ENCODE measurements around the gene GTF3A. TPM values are rescaled to one million over a fixed set of nuclear protein-coding genes. Genes with fewer than 3 reads are reported as not detected.

The GTF3A gene
- total RNA-seq, 2 donors from 2014 or later, result 83.2 to 99.9 TPM

DNA sequence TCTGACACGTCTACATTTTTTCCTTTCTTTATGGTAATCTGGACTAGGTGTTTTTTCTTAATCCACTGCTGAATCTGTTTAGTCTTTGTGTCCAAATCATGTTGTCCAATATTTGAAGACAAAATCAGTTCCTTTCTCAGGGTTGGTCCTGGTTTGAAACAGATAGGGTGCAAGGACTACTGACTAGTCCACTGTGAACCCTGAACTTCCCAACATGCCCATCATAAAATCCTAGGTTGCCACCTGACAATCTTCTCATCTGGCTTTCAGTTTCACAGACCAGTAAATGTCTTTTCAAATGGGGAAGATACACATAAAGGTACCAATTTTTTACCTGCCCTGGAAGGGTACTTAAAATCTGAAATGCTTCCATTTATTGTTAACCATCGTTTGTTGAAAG is 12.7 kb downstream of the GTF3A start:
- intact Hi-C loops (cut with DNase I), result no loop called here

GRCh38 chr13:27440408-27440807 is 16.0 kb downstream of the GTF3A start:
- intact Hi-C loops (cut with DNase I), result no loop called here

More for the DNA sequence above, 12.7 kb downstream of the GTF3A start:
- no peak for DNase-seq (ENCODE audit: low spot score)

DNA sequence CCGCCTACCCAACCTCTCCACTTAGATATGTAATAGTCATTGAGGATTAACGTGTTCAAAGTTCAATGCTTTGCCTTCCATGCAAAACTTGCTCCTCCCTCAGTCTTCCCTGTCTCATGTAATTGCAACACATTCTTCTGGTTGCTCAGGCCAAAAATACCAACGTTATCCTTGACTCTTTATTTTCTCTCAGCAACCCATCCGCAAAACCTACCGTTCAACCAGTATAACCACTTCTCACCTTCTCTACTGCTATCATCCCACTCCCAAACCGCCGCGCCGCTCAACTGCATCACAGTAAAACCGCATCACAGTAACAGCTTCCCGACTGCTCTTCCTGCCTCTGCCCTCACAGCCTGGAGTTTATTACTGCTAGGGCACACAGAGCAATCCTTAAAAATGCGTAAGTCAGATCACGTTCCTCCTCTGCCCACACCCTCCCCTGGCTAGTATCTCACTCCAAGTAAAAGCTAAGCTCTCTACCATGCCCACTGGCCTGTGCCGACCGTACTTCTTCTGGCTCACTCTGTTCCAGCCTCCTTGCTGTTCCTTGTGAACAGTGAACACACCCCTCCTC is 17.7 kb downstream of the GTF3A start:
- intact Hi-C loops (cut with DNase I), result no loop called here
- DNase-seq (ENCODE audit: low spot score), result no peak

More at GRCh38 chr13:27440408-27440807, 16.0 kb downstream of the GTF3A start:
- no peak for DNase-seq (ENCODE audit: low spot score)

- intact Hi-C loops (cut with DNase I), result no loop called here
- DNase-seq (ENCODE audit: low spot score), result no peak
These were observed 18.4 kb downstream of the GTF3A start for GRCh38 chr13:27442797-27443196.

- intact Hi-C loops (cut with DNase I), result loop anchor here in 1 of 2 donors (5.0 kb wide), 1 partner anchor 1270 kb away; no protein-coding TSS in a partner anchor
These were observed 22.7 kb downstream of the GTF3A start for GRCh38 chr13:27446986-27447583.

GRCh38 chr13:27448308-27448707 is 23.9 kb downstream of the GTF3A start:
- intact Hi-C loops (cut with DNase I), result loop anchor here in 1 of 2 donors (5.0 kb wide), 1 partner anchor 1271 kb away; no protein-coding TSS in a partner anchor
- DNase-seq (ENCODE audit: low spot score), result no peak

More at GRCh38 chr13:27446986-27447583, 22.7 kb downstream of the GTF3A start:
- DNase-seq (ENCODE audit: low spot score), result no peak

- intact Hi-C loops (cut with DNase I), result loop anchor here in 1 of 2 donors (5.0 kb wide), 1 partner anchor 1272 kb away; no protein-coding TSS in a partner anchor
- DNase-seq (ENCODE audit: low spot score), result no peak
These were observed 24.7 kb downstream of the GTF3A start for GRCh38 chr13:27449081-27449603.

- intact Hi-C loops (cut with DNase I), result loop anchor here (5.0 to 10.0 kb wide), 2 partner anchors 165 to 1273 kb away; no protein-coding TSS in a partner anchor
- DNase-seq (ENCODE audit: low spot score), result peak; percentile 97
These were observed 25.8 kb downstream of the GTF3A start, which contains the start of gene MTIF3 for GRCh38 chr13:27449936-27450828. MTIF3 (minus strand) TSS chr13:27450564; CDS start chr13:27440448, 10,116 bp downstream.

GRCh38 chr13:27450921-27451471 is 26.6 kb downstream of the GTF3A start:
- intact Hi-C loops (cut with DNase I), result loop anchor here in 1 of 2 donors (10.0 kb wide), 1 partner anchor 164 kb away; no protein-coding TSS in a partner anchor
- DNase-seq (ENCODE audit: low spot score), result peak; percentile 81

DNA sequence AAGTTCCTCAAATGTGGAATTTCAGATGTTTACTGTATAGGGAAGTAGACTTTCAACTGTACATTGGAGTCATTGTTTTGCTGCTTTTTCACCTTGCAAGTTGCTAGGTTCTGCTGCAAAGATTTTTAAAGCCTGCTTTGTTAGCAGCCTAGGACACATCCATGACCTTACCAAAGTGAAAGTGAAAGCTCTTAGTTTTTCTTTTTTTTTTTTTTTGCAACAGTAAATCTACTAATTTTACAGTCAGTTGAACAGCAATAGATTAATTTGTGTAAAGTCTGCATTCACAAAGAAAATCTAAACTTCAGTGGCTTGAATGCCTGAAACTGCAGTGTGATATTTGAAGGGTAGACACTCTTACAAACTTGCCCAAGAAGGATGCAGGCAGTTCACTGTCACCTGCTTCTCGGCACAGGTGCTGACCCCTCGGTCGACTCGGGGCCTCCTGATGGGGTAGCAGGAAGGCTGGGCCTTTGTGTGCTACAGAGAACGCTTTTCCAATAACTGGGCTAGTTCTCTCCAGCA is 31.0 kb downstream of the GTF3A start:
- intact Hi-C loops (cut with DNase I), result loop anchor here in 1 of 2 donors (10.0 kb wide), 1 partner anchor 159 kb away; no protein-coding TSS in a partner anchor
- no peak for DNase-seq (ENCODE audit: low spot score)

DNA sequence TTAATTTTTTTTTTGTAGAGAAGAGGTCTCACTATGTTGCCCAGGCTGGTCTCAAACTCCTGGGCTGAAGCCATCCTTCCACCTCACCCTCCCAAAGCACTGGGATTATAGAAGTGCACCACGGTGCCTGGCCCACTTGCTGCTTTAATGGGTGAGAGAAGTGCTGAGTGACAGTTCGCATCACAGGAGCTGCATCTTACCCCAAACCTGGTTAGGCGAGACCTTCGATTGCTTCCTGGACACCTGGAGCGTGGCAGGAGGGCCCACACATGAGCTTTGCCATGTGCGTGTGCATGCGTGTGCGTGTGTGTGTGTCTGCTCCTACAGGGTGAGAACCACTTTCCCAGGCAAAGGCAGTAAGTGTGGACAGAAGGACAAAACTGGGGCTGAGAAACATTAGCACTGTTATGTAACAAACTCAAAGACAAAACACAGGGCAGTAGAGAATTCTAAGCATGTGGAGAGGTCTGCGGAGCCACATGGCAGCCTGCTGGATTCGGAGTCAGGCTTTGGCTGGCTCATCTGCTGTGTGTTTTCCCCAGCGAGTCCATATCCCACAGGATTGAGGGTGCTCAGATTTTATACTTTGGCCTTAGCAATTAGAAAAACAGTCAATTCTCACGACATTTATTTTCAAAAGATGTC is 37.6 kb downstream of the GTF3A start:
- intact Hi-C loops (cut with DNase I), result no loop called here
- DNase-seq (ENCODE audit: low spot score), result no peak

DNA sequence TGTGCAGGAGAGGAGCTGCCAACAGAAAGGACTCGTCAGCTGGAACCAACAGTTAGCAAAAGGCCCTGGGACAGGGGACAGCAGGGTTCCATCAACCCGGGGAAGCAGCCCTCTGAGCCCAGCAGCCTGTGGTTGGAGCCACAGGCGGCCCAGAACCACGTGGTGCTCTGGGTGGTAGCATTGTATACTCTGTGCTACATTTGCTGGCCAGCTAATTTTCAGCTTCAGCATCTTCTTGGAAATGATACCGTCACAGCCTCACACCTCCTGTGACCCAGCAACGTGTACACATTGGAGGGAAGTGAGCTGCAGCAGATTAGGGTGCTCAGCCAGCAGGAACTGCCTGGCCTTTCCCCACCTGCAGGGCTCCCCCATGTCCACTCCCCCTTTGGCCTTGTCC is 39.1 kb downstream of the GTF3A start:
- DNase-seq (ENCODE audit: low spot score), result no peak
- intact Hi-C loops (cut with DNase I), result no loop called here

GRCh38 chr13:27465611-27466010 is 41.2 kb downstream of the GTF3A start:
- intact Hi-C loops (cut with DNase I), result no loop called here
- DNase-seq (ENCODE audit: low spot score), result no peak

DNA sequence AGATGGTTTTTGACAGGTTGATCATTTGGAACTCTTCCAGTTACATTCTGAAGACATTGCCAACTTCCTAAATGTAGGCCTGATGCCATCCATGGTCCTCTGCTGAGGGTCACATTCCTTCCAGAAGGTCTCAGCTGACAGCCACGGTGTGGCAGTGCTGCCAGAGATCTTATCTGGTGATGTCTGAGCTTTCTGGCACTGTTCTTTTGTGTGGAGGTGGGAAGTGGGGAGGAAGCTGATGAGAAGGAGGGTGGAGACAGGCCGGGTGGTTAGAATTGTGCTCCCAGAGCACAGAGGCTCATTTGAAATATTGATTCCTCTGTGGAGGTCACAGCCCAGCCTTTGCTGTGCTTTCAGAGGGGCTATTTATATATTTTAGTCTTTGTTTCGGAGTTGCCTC is 42.1 kb downstream of the GTF3A start:
- DNase-seq (ENCODE audit: low spot score), result no peak
- intact Hi-C loops (cut with DNase I), result no loop called here

DNA sequence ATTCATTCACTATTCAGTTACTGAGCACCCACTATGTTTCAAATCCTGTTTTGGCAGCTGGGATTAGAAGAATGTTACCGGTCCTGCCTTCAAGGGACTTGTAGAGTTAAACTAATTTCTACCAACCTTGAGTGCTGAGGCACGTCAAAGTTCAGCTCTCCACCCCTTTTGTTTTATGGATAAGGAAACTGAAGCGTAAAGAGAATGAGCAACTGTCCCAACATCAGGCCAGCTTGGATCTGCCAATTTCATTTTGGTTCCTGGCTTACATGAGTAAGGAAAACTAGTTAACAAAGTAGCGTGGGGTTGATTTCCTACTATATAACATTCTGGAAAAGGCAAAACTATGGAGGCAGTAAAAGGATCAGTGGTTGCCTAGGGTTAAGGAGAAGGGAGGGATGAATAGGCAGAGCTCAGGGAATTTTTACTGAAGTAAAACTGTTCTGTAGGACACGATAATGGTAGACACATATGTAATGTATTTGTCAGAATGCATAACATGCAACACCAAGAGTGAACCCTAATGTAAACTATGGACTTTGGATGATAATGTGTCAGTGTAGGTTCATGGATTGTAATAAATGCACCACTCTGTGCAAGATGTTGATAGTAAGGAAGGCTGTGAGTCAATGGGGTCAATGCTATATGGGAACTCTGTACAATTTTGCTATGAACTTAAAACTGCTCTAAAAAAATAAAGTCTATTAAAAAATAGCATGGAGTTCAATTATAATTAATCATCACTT is 45.8 kb downstream of the GTF3A start:
- intact Hi-C loops (cut with DNase I), result no loop called here
- no peak for DNase-seq (ENCODE audit: low spot score)

DNA sequence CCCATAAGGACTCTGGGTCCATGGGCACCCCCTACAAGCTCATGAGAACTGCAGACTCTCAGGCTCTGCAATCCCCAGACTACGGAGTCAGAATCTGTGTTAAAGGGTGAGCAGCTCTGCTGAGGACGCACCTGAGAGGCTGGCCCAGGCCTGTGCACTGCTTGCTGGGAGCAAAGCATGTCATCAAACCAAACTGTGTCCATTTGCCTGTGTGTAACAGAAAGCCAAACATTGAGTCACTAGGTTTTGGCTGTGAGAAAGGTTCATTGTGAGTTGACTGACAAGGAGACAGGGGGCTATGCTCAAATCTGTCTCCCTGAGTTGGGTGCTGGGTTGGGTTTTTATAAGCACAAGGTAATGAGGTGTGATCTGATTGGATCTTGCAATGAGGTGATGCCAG is 48.0 kb downstream of the GTF3A start:
- intact Hi-C loops (cut with DNase I), result no loop called here
- no peak for DNase-seq (ENCODE audit: low spot score)

- intact Hi-C loops (cut with DNase I), result no loop called here
- no peak for DNase-seq (ENCODE audit: low spot score)
These were observed 48.5 kb downstream of the GTF3A start for GRCh38 chr13:27472941-27473340.

- intact Hi-C loops (cut with DNase I), result no loop called here
- no peak for DNase-seq (ENCODE audit: low spot score)
These were observed 50.4 kb downstream of the GTF3A start for GRCh38 chr13:27474751-27475268.
